ENCODE measurements around the gene PTPRN2.

DNA sequence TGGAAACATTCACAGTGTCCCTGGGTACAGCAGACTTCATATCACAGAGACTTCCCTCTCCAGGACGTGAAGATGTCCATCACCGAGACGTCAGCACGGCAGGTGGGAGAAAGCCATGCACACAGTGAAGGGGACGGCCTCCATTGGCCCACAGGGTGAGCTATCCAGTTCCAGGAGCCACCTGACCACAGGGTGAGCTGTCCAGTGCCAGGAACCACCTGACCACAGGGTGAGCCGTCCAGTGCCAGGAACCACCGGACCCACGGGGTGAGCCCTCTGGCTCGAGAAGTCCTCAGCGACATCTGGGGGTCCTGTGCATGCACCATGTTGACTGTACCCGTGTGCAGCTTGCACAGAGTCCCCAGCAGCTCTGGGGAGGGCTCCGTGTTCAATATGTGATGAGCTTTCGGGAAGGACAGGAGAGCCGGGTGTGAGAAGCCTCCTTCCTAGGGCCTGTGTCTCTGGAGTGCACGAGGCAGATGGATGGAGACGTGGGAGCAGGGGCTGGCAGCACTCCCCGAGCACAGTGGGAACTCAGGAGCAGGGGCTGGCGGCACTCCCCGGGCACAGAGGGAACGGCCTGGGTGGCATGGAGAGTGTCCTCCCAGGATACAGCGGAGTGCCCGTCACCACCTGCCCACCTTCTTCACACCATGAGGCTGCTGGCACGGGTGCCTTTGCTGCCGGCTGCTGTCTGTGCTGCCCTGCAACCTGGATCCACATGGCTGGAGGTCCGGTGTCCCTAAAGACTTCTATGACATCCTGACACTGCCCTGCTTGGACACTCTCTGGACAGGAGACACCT lies 634.6 kb downstream of the PTPRN2 start:
- TF ChIP-seq CTCF (IDR thresholded peaks at IDR 0.05 in 2 of 3, conservative IDR thresholded peaks at IDR 0.05 in 1 of 3; ENCODE audit: borderline replicate concordance in 1 of 3, insufficient read depth in 1 of 3, low read depth in 2 of 3, low read length in 2 of 3), result no peak
- TF ChIP-seq MAX (IDR thresholded peaks at IDR 0.05), result no peak
